Stimulated activated CD8-positive, alpha-beta memory T cell treated with anti-CD3 and anti-CD28 coated beads, Interleukin-7, amount 100 ng/mL, for 1 hour (primary cell): ENCODE measurements around the gene TBC1D22B.

Source experiments
- DNase-seq, 2 donors: peaks; one replicate each; pipeline ENCODE4 v3.0.0-alpha.2; 2020; ENCODE audit warnings: low read depth in 2 of 2

TBC1D22B gene

GRCh38 chr6:37357288-37357687 is 99.7 kb downstream of the TBC1D22B start:
- no peak for DNase-seq

GRCh38 chr6:37357860-37358259 is 100.3 kb downstream of the TBC1D22B start:
- no peak for DNase-seq

GRCh38 chr6:37359039-37359438 is 101.5 kb downstream of the TBC1D22B start:
- no peak for DNase-seq

- no peak for DNase-seq
These were observed 104.7 kb downstream of the TBC1D22B start for GRCh38 chr6:37362101-37362828.

- DNase-seq = no peak
These were observed 108.2 kb downstream of the TBC1D22B start for GRCh38 chr6:37365791-37366190.

GRCh38 chr6:37366910-37367309 is 109.3 kb downstream of the TBC1D22B start:
- DNase-seq = no peak

GRCh38 chr6:37368961-37369320 is 111.4 kb downstream of the TBC1D22B start:
- no peak for DNase-seq

GRCh38 chr6:37369321-37370201 is 112.0 kb downstream of the TBC1D22B start:
- no peak for DNase-seq

- no peak for DNase-seq
These were observed 113.8 kb downstream of the TBC1D22B start for GRCh38 chr6:37371154-37372083.

- DNase-seq = no peak
These were observed 114.5 kb downstream of the TBC1D22B start for GRCh38 chr6:37372116-37372515.

GRCh38 chr6:37373822-37374471 is 116.4 kb downstream of the TBC1D22B start:
- DNase-seq = no peak

GRCh38 chr6:37375376-37375775 is 117.8 kb downstream of the TBC1D22B start:
- no peak for DNase-seq

- no peak for DNase-seq
These were observed 118.6 kb downstream of the TBC1D22B start for GRCh38 chr6:37376078-37376743.

GRCh38 chr6:37381579-37381978 is 124.0 kb downstream of the TBC1D22B start:
- DNase-seq = no peak
